Type B pancreatic cell (in vitro differentiated cells): Measurements from ENCODE around the gene FGF5. TPM values are rescaled to one million over a fixed set of nuclear protein-coding genes. Genes with fewer than 3 reads are reported as not detected.

Experiments
- DNase-seq: peaks from one replicate; pipeline ENCODE4 v3.0.0; 2021; ENCODE audit warnings: mixed read lengths; ENCODE audit not compliant: unreplicated experiment; ENCODE audit errors: extremely low spot score
- H3K27ac Mint-ChIP-seq: 2 replicates; pipeline ENCODE4 v1.8.0; 2021; ENCODE audit warnings: mild to moderate bottlenecking, mixed read lengths
- H3K27me3 Mint-ChIP-seq: 2 replicates; pipeline ENCODE4 v1.8.0; 2021; ENCODE audit warnings: mixed read lengths
- H3K36me3 Mint-ChIP-seq: 2 replicates; pipeline ENCODE4 v1.8.0; 2021; ENCODE audit warnings: mixed read lengths
- H3K4me1 Mint-ChIP-seq: one replicate; pipeline ENCODE4 v1.8.0; 2021; ENCODE audit warnings: mixed read lengths; ENCODE audit not compliant: unreplicated experiment
- H3K4me3 Mint-ChIP-seq: 2 replicates; pipeline ENCODE4 v1.8.0; 2021; ENCODE audit warnings: mild to moderate bottlenecking, mixed read lengths
- H3K9me3 Mint-ChIP-seq: 2 replicates; pipeline ENCODE4 v1.8.0; 2021; ENCODE audit warnings: mixed read lengths
- CTCF ChIP-seq: fragments of 200-600 bp; sonication (generic); conservative IDR thresholded peaks from 2 replicates; pipeline ENCODE4 v1.5.0; 2021; ENCODE audit warnings: antibody characterized with exemption, mild to moderate bottlenecking
- total RNA-seq: library from RNA; stranded (reverse); gene quantifications from 2 replicates; pipeline ENCODE4 v1.2.1, GENCODE V29; 2021; ENCODE audit warnings: low replicate concordance

FGF5 gene
- total RNA-seq, 1 donor from 2014 or later = 0.75 TPM

DNA sequence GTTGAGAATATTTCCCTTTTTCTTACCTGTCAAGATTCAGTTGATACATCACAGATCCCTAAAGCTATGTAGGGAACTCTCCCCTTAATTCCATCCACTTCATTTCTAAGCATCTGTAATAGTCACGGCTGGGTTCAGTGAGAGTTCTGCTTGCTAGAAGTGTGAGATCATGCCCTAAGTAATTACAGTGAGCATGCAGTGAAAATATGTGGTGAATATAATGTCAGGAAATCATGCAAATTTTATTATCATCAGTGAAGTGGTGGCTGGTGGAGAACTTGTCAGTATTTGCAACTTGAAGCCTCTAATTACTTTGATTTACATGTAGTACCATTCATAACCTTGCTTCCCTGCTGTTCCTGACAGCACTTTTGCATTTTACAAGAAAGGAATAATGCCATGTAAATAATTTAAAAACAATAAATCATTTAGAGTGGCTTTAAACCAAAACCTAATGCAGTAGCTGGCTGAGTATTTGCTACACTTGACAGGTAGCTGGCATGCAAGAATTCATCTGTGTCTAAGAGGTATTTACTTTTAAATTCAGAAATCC, 40.8 kb downstream of the FGF5 start:
- TF ChIP-seq CTCF = no peak
- H3K4me1 Mint-ChIP-seq = peaks cover 8% of the 10 kb centered on the region
- no peak overlapping the region for H3K27ac Mint-ChIP-seq
- DNase-seq = no peak
- no peaks in the 10 kb centered on the region for H3K9me3 Mint-ChIP-seq
- H3K27me3 Mint-ChIP-seq = peaks cover 68% of the 10 kb centered on the region
- no peak overlapping the region for H3K4me3 Mint-ChIP-seq
- no peaks in the 10 kb centered on the region for H3K36me3 Mint-ChIP-seq

DNA sequence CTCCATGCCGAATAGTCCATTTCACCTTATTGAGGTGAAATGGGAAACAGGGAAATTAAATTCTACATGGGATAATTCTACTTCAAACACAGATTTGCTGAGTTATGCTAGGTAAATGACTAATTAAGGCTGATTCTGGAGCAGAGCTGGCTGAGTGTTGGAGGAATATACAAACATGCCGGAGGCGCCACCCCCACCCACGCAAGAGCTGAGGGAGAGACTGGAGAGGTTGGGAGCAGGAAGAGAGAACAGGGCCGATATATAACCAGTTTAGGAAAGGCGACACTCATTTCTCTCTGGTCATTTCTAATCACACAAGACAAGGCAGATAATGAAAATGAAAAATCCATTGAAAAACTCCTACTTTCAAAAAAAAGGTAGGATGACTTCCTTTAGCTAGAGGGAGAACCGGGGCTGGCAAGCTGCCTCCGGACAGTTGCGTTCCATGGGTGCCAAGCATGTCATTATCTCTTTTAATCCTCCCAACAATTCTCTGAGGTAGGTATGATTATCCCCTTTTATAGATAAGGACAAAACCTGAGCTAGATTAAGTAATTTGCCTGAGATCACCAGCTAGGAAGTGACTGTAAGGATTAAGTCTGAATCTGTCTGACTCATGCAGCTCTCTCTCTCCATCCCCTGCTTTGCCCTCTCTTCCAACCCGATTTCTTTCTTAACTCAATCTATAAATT, 41.5 kb downstream of the FGF5 start:
- Mint-ChIP-seq H3K36me3 (no peaks in the 10 kb centered on the region), H3K4me3 (no peak overlapping the region), H3K9me3 (no peaks in the 10 kb centered on the region), H3K4me1 (peaks cover 8% of the 10 kb centered on the region), H3K27ac (peak overlapping the region; percentile 5), H3K27me3 (peaks cover 68% of the 10 kb centered on the region)
- TF ChIP-seq CTCF = no peak
- no peak for DNase-seq

GRCh38 chr4:80308466-80308822, 42.0 kb downstream of the FGF5 start:
- H3K27ac Mint-ChIP-seq = no peak overlapping the region
- peaks cover 8% of the 10 kb centered on the region for H3K4me1 Mint-ChIP-seq
- TF ChIP-seq CTCF = no peak
- H3K27me3 Mint-ChIP-seq = peaks cover 70% of the 10 kb centered on the region
- no peaks in the 10 kb centered on the region for H3K9me3 Mint-ChIP-seq
- no peak for DNase-seq
- no peaks in the 10 kb centered on the region for H3K36me3 Mint-ChIP-seq
- no peak overlapping the region for H3K4me3 Mint-ChIP-seq

GRCh38 chr4:80309294-80310004, 43.0 kb downstream of the FGF5 start:
- TF ChIP-seq CTCF = no peak
- Mint-ChIP-seq H3K4me1 (peaks cover 8% of the 10 kb centered on the region), H3K36me3 (no peaks in the 10 kb centered on the region), H3K27me3 (peaks cover 68% of the 10 kb centered on the region), H3K9me3 (no peaks in the 10 kb centered on the region), H3K27ac (no peak overlapping the region), H3K4me3 (no peak overlapping the region)
- no peak for DNase-seq

DNA sequence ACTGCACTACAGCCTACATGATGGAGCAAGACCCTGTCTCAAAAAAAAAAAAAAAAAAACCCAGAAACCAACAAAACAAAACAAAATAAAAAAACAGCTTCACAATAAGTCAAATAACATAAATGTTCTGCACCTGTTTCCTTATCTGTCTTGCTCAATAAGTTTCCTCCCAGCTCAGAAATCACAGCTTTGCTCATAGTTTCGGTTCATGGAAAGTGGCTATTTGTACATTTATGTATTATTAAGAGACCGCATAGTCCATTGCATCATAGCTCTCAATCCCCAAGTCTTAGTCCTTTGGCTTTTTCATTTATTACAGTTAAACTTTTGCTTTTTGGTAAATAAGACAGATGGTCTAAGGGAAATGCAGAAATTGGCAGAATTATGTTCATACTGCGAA, 44.7 kb downstream of the FGF5 start:
- peaks cover 54% of the 10 kb centered on the region for H3K27me3 Mint-ChIP-seq
- H3K36me3 Mint-ChIP-seq = no peaks in the 10 kb centered on the region
- TF ChIP-seq CTCF = no peak
- H3K9me3 Mint-ChIP-seq = no peaks in the 10 kb centered on the region
- DNase-seq = no peak
- H3K4me3 Mint-ChIP-seq = no peak overlapping the region
- H3K4me1 Mint-ChIP-seq = peaks cover 8% of the 10 kb centered on the region
- no peak overlapping the region for H3K27ac Mint-ChIP-seq
